Left cardiac atrium (tissue), 4 donors: ENCODE measurements around the gene CHST11. TPM values are rescaled to one million over a fixed set of nuclear protein-coding genes. Genes with fewer than 3 reads are reported as not detected.
A peak's percentile ranks its signal among the peaks of the same experiment; 100 is the strongest.

ENCODE experiments used
- ATAC-seq, 2 donors: fragments of 200-7000 bp; cut with Tn5 transposase; one replicate each; pipeline ENCODE4 v1.9.1; 2020; ENCODE audit warnings: mild to moderate bottlenecking in 2 of 2, moderate library complexity in 2 of 2
- DNase-seq: peaks from one replicate; pipeline ENCODE4 v3.0.0-alpha.2; 2020
- intact Hi-C, 2 donors: fragments of 100-400 bp; cut with DNase I; formaldehyde crosslinking; loops; one replicate each; pipeline versions ENCODE4 v1.14.1 to v1.15.1; 2022 to 2023
- total RNA-seq, 2 donors: library from RNA; stranded (reverse); fragmentation: NEBNext Ultra II Directional; extraction: Animal tissue kit (Norgen Biotek cat#: 25700); gene quantifications; one replicate each; pipeline ENCODE4 v1.2.1, GENCODE V29; 2021
- donor health status: DM: no; HTN: yes; CAD: no.
- donor health status: DM: no; HTN: yes; CAD: no; lungs with severe emphysema.
- donor health status: DM: yes; HTN: yes; CAD: no.
- donor health status: Dilated cardiomyopathy.

The CHST11 gene
- total RNA-seq, 2 donors from 2014 or later = 12.9 to 17.7 TPM

GRCh38 chr12:104426926-104427546 is 29.7 kb upstream of the CHST11 start:
- intact Hi-C loops = no loop called here
- no peak for DNase-seq
- ATAC-seq = no peak

GRCh38 chr12:104427547-104427938 is 29.2 kb upstream of the CHST11 start:
- intact Hi-C loops = no loop called here
- DNase-seq (no peak), ATAC-seq (no peak)

- no peak for ATAC-seq
- intact Hi-C loops = no loop called here
Observed at GRCh38 chr12:104433061-104433460, 23.7 kb upstream of the CHST11 start.

GRCh38 chr12:104434129-104434528 is 22.6 kb upstream of the CHST11 start:
- intact Hi-C loops = no loop called here
- ATAC-seq (no peak), DNase-seq (no peak)

More at GRCh38 chr12:104433061-104433460, 23.7 kb upstream of the CHST11 start:
- DNase-seq = no peak

- DNase-seq = no peak
- intact Hi-C loops = no loop called here
- no peak for ATAC-seq
Observed at GRCh38 chr12:104435175-104435574, 21.6 kb upstream of the CHST11 start.

- DNase-seq (no peak), ATAC-seq (no peak)
- intact Hi-C loops = no loop called here
Observed at GRCh38 chr12:104435765-104436164, 21.0 kb upstream of the CHST11 start.

- DNase-seq = no peak
- ATAC-seq = no peak
- intact Hi-C loops = no loop called here
Observed at GRCh38 chr12:104436790-104437189, 20.0 kb upstream of the CHST11 start.

GRCh38 chr12:104438134-104438533 is 18.6 kb upstream of the CHST11 start:
- intact Hi-C loops = no loop called here
- DNase-seq (no peak), ATAC-seq (no peak)

- ATAC-seq = no peak
- intact Hi-C loops = no loop called here
- DNase-seq = no peak
Observed at GRCh38 chr12:104439137-104439536, 17.6 kb upstream of the CHST11 start.

- DNase-seq (no peak), ATAC-seq (no peak)
- intact Hi-C loops = no loop called here
Observed at GRCh38 chr12:104443008-104443407, 13.7 kb upstream of the CHST11 start.

- ATAC-seq (no peak), DNase-seq (no peak)
- intact Hi-C loops = no loop called here
Observed at GRCh38 chr12:104446646-104447421, 9.9 kb upstream of the CHST11 start.

- intact Hi-C loops = no loop called here
- DNase-seq (no peak), ATAC-seq (no peak)
Observed at GRCh38 chr12:104448031-104448430, 8.7 kb upstream of the CHST11 start.

- intact Hi-C loops = no loop called here
- DNase-seq = no peak
- ATAC-seq = no peak
Observed at GRCh38 chr12:104448451-104448850, 8.3 kb upstream of the CHST11 start.

GRCh38 chr12:104450700-104451099 is 6.0 kb upstream of the CHST11 start:
- intact Hi-C loops = loop anchor here in 1 of 2 donors (10.0 kb wide), 1 partner anchor 424 kb away; no protein-coding TSS in a partner anchor
- no peak for ATAC-seq
- DNase-seq = no peak

GRCh38 chr12:104452087-104452486 is 4.7 kb upstream of the CHST11 start:
- no peak for DNase-seq
- no peak for ATAC-seq
- intact Hi-C loops = loop anchor here in 1 of 2 donors (10.0 kb wide), 1 partner anchor 423 kb away; no protein-coding TSS in a partner anchor

- DNase-seq (no peak), ATAC-seq (no peak)
- intact Hi-C loops = loop anchor here in 1 of 2 donors (10.0 kb wide), 1 partner anchor 422 kb away; no protein-coding TSS in a partner anchor
Observed at GRCh38 chr12:104453133-104453532, 3.6 kb upstream of the CHST11 start.

GRCh38 chr12:104454997-104455396 is 1.8 kb upstream of the CHST11 start:
- intact Hi-C loops = loop anchor here in 1 of 2 donors (5.0 to 10.0 kb wide), 2 partner anchors 212 to 420 kb away; no protein-coding TSS in a partner anchor

GRCh38 chr12:104455578-104456416 is 951 bp upstream of the CHST11 start:
- no peak for ATAC-seq
- DNase-seq = no peak
- intact Hi-C loops = loop anchor here in 1 of 2 donors (5.0 to 10.0 kb wide), 2 partner anchors 212 to 419 kb away; no protein-coding TSS in a partner anchor

More at GRCh38 chr12:104454997-104455396, 1.8 kb upstream of the CHST11 start:
- no peak for ATAC-seq
- no peak for DNase-seq

GRCh38 chr12:104456950-104457745 is 400 bp downstream of the CHST11 start:
- intact Hi-C loops = loop anchor here in 1 of 2 donors (5.0 to 10.0 kb wide), 2 partner anchors 210 to 418 kb away; no protein-coding TSS in a partner anchor
- peak; percentile 74 for DNase-seq
- peak; percentile 53 to 63 for ATAC-seq
